GM19328 (cell line): ENCODE measurements around the gene EVI2A.

Source experiments
- ATAC-seq: cut with Tn5 transposase; IDR thresholded peaks from one replicate; pipeline ENCODE4 v1.9.1; 2021; ENCODE audit warnings: mild to moderate bottlenecking, moderate library complexity; ENCODE audit not compliant: unreplicated experiment

Gene EVI2A

GRCh38 chr17:31279401-31279800, 42.0 kb downstream of the EVI2A start:
- ATAC-seq, result no peak

- no peak for ATAC-seq
Measured at GRCh38 chr17:31275116-31275515, 46.3 kb downstream of the EVI2A start.

- ATAC-seq, result no peak
Measured at GRCh38 chr17:31274252-31274651, 47.2 kb downstream of the EVI2A start.

- no peak for ATAC-seq
Measured at GRCh38 chr17:31273516-31273915, 47.9 kb downstream of the EVI2A start.

GRCh38 chr17:31272803-31273202, 48.6 kb downstream of the EVI2A start:
- ATAC-seq, result no peak

GRCh38 chr17:31272236-31272635, 49.2 kb downstream of the EVI2A start:
- ATAC-seq, result no peak

GRCh38 chr17:31269578-31269983, 51.8 kb downstream of the EVI2A start:
- ATAC-seq, result no peak

- no peak for ATAC-seq
Measured at GRCh38 chr17:31269036-31269577, 52.3 kb downstream of the EVI2A start.
